Breast epithelium (tissue), 3 donors: ENCODE results near the gene CLDN11.

Experiments used
- POLR2AphosphoS5 ChIP-seq, 3 donors: sonication (generic); formaldehyde crosslinking; IDR thresholded peaks; one replicate each; pipeline ENCODE4 v1.6.1; 2017; ENCODE audit warnings: antibody characterized with exemption in 3 of 3
- TF ChIP-seq, protein P1 (sequence below), 3 donors: fragments of 450-650 bp; IDR thresholded peaks; one replicate each; pipeline ENCODE4 v1.5.1; 2016 to 2017; ENCODE audit warnings: antibody characterized with exemption in 3 of 3, mild to moderate bottlenecking in 3 of 3, moderate library complexity in 3 of 3

DNA sequence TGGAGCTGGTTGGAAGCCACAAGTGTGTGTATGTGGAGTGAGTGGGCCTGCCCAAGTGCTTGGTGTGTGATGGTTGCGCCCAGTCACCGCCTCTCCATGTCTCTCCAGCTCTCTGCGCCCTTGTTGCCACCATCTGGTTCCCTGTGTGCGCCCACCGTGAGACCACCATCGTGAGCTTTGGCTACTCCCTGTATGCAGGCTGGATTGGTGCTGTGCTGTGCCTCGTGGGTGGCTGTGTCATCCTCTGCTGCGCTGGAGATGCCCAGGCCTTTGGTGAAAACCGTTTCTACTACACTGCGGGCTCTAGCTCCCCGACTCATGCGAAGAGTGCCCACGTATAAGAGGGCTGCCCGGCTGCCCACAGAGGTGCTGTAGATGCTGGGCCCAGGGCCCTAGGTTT is 13.7 kb downstream of the CLDN11 start:
- TF ChIP-seq POLR2AphosphoS5 (IDR thresholded peaks at IDR 0.05): no peak
- TF ChIP-seq, protein P1, sequence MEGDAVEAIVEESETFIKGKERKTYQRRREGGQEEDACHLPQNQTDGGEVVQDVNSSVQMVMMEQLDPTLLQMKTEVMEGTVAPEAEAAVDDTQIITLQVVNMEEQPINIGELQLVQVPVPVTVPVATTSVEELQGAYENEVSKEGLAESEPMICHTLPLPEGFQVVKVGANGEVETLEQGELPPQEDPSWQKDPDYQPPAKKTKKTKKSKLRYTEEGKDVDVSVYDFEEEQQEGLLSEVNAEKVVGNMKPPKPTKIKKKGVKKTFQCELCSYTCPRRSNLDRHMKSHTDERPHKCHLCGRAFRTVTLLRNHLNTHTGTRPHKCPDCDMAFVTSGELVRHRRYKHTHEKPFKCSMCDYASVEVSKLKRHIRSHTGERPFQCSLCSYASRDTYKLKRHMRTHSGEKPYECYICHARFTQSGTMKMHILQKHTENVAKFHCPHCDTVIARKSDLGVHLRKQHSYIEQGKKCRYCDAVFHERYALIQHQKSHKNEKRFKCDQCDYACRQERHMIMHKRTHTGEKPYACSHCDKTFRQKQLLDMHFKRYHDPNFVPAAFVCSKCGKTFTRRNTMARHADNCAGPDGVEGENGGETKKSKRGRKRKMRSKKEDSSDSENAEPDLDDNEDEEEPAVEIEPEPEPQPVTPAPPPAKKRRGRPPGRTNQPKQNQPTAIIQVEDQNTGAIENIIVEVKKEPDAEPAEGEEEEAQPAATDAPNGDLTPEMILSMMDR (IDR thresholded peaks at IDR 0.05): no peak
